ENCODE results near the gene SPATC1L.

- no peak for TF ChIP-seq CTCF (IDR thresholded peaks at IDR 0.05)
- no peak for TF ChIP-seq EZH2 (IDR thresholded peaks at IDR 0.05; ENCODE audit: borderline replicate concordance, insufficient read depth, low read depth, low read length, poor library complexity, severe bottlenecking)
These were observed 29.5 kb upstream of the SPATC1L start for GRCh38 chr21:46213620-46214286.

Data from B cell (primary cell).